Measurements from ENCODE around the gene ZBED6.
"Not testable (repeated sequence)": the region's sequence is repeated elsewhere in the genome, so short reads cannot be mapped to it uniquely, and the experiment has no call there.

Gene ZBED6, protein sequence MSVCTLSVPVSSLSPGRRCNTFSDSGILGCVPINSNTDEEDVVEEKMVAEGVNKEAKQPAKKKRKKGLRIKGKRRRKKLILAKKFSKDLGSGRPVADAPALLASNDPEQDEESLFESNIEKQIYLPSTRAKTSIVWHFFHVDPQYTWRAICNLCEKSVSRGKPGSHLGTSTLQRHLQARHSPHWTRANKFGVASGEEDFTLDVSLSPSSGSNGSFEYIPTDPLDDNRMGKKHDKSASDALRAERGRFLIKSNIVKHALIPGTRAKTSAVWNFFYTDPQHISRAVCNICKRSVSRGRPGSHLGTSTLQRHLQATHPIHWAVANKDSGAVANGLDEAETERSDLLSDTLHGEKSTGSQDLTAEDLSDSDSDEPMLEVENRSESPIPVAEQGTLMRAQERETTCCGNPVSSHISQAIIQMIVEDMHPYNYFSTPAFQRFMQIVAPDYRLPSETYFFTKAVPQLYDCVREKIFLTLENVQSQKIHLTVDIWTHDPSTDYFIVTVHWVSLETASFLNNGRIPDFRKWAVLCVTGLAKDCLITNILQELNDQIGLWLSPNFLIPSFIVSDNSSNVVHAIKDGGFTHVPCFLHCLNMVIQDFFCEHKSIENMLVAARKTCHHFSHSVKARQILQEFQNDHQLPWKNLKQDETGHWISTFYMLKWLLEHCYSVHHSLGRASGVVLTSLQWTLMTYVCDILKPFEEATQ (N-terminal part only)

GRCh38 chr1:203795441-203796235 is at the start of gene ZBED6, which contains the start of gene ZC3H11A:
TSS of gene ZBED6 (plus strand) at chr1:203795623. CDS start at chr1:203797523, 1,900 bp downstream.
TSS of gene ZC3H11A (plus strand) at chr1:203795623. CDS start at chr1:203817071, 21,448 bp downstream.
- DNase-seq, result peak; percentile 100

- no peak for DNase-seq
Measured at GRCh38 chr1:203746281-203746680, 49.1 kb upstream of the ZBED6 start.

DNA sequence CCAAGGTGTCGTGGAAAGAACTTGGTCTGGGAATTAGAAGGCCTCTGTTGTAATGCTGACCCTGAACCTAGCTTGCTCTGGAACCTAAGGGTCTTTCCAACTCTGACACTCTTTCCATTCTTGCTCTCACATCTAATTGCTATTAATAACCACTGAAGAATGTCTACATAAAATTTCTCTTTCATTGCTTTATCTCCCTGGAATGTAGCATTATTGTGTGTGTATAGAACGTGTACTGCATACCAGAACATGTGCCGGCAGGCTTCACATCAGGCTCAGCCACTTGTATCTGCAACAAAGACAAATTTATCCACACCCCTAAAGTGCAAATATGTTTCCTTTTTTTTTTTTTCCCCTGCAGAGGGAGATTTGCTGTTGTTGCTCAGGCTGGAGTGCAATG is 44.4 kb upstream of the ZBED6 start:
- DNase-seq, result no peak

DNA sequence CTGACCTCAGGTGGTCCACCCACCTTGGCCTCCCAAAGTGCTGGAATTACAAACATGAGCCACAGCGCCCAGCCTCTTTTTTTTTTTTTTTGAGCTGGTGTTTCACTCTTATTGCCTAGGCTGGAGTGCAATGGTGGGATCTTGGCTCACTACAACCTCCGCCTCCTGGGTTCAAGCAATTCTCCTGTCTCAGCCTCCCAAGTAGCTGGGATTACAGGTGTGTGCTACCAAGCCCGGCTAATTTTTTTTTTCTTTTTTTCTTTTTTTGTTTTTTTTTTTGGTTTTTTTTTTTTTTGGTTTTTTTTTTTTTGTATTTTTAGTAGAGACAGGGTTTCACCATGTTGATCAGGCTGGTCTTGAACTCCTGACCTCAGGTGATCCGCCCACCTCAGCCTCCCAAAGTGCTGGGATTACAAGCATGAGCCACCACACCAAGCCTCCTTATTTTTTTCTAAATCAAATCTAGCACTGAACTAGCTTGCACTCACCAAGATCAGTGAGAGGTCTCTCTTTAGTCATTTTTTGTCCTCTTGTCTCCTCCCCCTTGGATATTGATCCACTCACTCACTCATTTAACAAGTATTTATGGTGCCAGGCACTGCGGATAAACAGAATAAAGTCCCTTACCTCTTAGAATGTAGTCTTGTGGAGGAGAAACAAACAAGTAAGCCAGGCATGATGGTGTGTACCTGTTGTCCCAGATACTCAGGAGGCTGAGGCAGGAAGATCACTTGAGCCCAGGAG is 43.6 kb upstream of the ZBED6 start:
- not testable (repeated sequence) for DNase-seq

GRCh38 chr1:203754455-203754864 is 41.0 kb upstream of the ZBED6 start:
- no peak for DNase-seq

GRCh38 chr1:203756036-203756435 is 39.4 kb upstream of the ZBED6 start:
- no peak for DNase-seq

DNA sequence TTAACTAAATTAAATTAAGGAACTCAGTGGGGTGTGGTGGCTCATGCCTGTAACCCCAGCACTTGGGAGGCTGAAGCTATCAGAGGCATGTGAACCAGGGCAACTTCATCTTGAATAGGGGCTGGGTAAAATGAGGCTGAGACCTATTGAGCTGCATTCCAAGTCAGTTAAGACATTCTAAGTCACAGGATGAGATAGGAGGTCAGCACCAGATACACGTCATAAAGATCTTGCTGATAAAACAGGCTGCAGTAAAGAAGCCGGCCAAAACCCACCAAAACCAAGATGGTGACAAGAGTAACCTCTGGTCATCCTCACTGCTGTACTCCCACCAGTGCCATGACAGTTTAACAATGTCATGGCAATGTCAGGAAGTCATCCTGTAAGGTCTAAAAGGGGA is 36.7 kb upstream of the ZBED6 start:
- DNase-seq, result not testable (repeated sequence)

DNA sequence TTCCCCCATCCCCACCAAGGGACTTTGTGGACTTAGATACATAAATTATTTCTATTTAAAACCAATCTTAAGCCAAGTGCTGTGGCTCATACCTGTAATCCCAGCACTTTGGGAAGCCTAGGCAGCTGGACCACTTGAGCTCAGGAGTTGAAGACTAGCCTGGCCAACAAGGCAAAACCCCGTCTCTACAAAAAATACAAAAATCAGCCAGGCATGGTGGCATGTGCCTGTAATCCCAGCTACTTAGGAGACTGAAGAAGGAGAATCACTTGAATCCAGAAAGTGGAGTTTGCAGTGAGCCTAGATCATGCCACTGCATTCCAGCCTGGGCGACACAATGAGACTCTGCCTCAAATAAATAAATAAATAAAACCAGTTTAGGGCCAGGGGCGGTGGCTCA is 34.9 kb upstream of the ZBED6 start:
- no peak for DNase-seq

DNA sequence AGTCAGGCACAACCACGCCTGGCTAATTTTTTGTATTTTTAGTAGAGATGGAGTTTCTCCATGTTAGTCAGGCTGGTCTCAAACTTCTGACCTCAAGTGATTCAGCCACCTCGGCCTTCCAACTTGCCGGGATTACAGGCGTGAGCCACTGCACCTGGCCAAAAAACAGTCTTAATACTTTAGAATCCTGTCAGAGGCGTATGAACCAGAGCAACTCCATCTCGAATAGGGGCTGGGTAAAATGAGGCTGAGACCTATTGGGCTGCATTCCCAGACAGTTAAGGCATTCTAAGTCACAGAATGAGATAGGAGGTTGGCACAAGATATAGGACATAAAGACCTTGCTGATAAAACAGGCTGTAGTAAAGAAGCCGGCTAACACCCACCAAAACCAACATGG is 33.5 kb upstream of the ZBED6 start:
- not testable (repeated sequence) for DNase-seq

DNA sequence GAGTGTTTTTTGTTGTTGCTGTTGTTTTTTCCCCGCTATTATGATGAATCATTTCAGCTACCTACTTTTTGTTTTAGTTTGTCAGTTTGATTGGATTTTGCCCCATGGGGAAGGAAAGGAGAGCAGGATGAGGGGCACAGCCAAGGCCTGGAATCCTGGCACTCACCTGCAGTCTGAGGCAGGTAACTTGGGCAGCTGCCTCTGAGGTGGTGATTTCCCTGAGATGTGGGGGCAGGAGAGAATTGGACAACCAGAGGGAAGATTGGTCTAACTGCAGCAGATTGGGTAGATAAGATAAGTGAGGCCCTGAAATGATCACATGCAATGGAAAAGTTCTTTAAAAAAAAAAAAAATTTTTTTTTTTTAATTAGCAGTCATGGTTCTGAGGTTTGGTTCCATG is 31.9 kb upstream of the ZBED6 start:
- no peak for DNase-seq

GRCh38 chr1:203764105-203765028 is 31.1 kb upstream of the ZBED6 start:
- DNase-seq, result no peak

GRCh38 chr1:203765029-203765837 is 30.2 kb upstream of the ZBED6 start, which contains the start of gene LAX1:
TSS of gene LAX1 (plus strand) at chr1:203765183. CDS start at chr1:203765566, 383 bp downstream.
- DNase-seq, result no peak

GRCh38 chr1:203768256-203768655 is 27.2 kb upstream of the ZBED6 start:
- DNase-seq, result no peak

- peak; percentile 90 for DNase-seq
Measured at GRCh38 chr1:203769505-203770343, 25.7 kb upstream of the ZBED6 start.

DNA sequence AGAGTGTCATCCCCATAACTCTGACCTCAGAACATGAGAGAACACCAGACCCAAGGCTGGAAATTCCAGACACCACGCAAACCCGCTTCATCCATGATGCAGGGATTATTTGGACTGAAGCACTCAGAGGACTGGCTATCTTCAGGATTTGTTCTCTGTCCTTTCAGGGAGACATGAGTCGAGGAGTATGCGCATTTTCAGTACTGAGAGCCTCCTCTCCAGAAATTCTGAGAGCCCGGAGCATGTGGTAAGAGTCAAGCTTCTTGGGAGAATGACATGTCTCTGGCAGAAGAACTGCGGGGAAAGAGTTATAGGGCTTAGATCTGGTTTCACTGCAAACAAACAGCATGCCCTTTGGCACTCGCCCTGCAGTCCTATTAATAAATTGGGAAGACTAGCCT is 23.5 kb upstream of the ZBED6 start:
- DNase-seq, result no peak

- no peak for DNase-seq
Measured at GRCh38 chr1:203772836-203773235, 22.6 kb upstream of the ZBED6 start.

DNA sequence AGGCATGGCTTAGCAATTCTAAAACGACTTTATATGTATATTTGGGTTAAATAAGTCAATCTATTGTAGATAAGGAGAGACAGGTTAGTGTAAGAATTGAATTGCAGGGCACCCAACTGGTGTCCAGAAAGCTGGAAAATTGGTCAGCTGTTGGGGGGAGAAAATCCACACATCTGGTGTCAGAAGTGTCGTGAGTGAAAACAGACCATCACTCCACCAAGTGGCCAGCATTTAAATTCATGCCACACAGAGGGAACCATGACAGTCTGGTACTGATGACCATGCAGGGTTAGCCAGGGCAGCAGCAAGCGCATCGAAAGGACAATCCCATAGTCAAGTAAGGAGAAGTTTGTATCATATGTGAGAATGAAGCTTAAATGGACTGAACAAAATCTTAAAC is 18.8 kb upstream of the ZBED6 start:
- no peak for DNase-seq

DNA sequence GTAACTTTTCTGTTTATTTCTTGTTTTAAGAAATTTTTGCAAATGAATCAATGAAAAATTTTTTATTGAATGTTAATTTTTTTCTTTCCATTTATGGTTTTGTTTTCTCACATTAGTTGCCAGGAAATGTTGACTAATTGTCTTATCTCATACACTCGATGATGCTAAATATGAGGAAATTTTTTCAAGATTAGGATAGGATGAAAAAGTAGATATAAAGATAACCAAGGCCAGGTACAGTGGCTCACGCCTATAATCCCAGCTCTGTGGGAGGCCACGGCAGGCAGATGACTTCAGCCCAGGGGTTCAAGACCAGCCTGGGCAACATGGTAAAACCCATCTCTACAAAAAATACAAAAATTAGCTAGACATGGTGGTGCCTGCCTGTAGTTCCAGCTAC is 17.8 kb upstream of the ZBED6 start:
- DNase-seq, result no peak

DNA sequence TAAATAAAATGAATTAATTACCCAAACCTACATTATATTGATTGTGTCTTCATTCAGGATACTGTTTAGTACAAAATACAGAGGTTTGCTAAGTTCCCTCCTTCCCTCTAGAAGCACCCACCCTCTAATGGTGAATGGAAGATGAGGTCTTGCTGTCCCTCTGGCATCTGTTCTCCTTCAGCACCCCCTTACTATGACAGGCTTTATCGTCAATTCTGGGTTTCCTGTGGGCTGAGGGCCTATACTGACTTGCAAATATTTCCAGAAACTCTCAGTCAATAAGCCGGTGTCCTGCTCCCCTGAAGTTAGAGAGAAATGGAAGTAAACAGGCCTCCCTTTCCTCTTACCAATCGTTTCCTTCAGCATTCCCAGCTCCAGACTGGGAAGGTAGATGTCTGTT is 17.3 kb upstream of the ZBED6 start:
- no peak for DNase-seq
